ENCODE measurements around the gene B4GALT5.

Gene B4GALT5

DNA sequence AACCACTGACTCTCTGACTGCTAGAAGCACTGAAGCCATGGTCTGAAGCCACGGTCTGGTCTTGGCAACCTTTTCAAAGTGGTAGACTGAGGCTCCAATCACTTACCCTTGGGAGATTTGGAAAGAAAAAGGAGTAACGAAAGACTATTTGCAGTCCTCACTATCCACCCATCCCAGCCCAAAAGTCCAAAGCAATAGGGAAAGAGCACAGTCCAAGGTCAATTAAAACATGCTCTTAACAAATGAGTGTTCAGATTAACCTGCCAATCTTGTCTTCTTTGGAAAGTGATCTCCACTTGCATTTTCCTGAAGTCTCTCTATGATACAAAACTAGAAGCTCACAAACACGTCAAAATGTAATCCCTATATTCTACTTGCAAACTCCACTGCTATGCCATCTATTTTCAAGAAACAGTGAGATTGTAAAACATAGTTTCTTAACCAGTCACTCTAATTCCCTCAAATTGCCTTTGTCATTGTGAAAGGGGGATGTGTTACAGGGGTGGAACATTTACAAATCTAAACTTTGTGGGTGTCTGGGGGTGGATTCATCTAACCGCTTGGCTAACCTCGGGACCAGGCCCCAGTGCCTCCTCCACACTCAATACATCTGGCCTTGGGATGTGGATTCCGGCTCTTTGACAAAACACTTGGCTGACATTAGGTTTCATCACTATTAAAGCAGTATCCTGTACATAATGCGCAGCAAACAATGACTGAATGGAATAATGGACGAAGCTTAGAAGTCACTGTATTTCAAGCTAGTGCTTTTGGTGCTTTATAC, 56.4 kb downstream of the B4GALT5 start:
- DNase-seq (ENCODE audit: low read depth) = no peak

DNA sequence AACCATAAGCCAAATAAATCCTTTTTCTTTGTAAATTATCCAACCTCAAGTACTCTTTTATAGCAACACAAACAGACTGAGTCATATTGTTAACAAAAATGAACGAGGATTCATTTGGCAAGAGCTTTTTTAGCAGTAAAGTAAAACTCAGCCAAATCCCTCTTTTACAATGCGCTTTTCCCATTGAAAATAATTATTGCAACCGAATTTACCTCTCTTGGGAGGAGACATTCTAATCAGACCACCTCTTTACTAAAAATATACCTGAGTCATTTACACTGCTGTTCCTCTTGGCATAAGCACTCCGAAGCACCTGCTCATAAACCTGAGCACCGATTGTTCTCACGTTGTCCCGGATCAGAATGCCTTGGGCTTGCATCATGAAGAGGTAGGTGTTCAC, 57.4 kb downstream of the B4GALT5 start:
- DNase-seq (ENCODE audit: low read depth) = no peak

- DNase-seq (ENCODE audit: low read depth) = no peak
These were observed 59.7 kb downstream of the B4GALT5 start for GRCh38 chr20:49653925-49654434.

DNA sequence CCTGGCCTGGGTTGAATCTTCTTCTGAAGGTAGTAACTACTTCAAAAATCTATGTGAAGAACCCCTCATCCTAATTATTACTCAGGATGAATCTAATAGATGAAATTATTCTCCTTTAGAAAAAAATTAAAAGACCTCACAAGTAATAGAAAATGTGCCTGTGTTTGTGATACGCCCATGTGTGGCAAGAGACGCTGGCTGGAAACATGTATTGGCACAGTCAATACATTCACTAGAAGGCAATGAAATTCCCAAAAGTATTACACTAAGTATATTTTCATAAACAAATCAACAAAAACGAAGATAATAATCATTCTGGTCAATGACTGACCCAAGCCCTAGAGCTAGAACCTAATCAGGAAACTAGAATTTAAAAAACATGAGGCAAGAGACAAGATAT, 64.0 kb downstream of the B4GALT5 start:
- no peak for DNase-seq (ENCODE audit: low read depth)

DNA sequence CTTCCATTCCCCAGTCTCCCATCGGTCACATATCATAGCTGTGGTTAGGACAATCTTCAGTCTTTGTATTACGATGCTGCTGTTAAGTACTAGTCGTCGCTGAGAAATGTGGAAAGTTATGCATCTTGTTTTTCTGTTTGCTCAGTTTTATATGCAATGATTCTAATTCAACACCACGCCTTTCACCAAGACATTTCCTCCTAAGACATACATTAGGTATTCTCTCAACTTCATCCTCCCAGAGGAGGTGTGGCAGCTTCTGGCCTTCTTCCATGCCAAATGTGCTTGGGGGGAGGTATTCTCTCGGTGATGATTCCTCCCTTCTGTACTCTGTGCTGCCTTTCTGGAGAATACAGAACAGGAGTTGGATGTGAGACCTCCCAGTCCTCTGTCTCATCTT, 66.1 kb downstream of the B4GALT5 start:
- DNase-seq (ENCODE audit: low read depth) = no peak

- no peak for DNase-seq (ENCODE audit: low read depth)
These were observed 67.2 kb downstream of the B4GALT5 start for GRCh38 chr20:49646528-49646927.

- DNase-seq (ENCODE audit: low read depth) = no peak
These were observed 67.6 kb downstream of the B4GALT5 start for GRCh38 chr20:49646126-49646525.

DNA sequence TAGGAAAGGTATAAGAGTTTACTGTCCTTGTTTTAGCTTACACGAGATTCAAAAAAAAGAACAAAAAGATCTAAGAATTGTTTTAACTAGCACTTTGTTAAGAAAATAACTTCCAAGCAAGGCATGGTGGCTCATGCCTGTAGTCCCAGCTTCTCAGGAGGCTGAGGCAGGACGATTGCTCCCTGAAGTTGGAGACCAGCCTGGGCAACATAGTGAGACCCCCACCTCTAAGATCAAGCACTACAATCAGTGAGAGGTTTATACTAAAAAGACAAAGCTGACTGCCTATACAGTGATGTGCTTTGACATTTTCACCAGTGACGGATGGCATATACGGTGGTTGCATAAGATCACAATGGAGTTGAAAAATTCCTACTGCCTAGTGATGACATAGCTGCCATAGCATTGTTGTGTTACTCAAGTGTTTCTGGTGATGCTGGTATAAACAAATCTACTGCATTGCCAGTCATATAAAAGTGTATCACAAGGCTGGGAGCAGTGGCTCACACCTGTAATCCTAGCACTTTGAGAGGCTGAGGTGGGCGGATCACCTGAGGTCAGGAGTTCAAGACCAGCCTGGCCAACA, 68.6 kb downstream of the B4GALT5 start:
- DNase-seq (ENCODE audit: low read depth) = no peak

DNA sequence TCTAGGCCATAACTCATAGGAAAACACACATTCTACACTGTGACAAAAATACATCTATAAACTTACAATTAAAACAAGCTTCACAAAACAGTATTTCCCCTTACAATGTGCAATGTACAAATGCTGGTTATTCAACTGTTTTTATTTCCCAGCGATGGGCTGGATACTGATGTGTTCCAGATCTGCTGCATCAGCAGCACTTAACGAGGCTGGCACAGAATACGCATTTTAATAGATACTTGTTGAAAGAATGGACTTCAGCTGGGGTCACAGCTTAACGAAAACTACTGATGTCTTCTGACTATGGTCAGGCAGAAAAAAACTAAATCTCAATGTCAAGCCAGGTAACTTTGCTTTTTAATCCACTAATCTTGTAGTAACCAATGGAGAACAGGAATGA, 70.9 kb downstream of the B4GALT5 start:
- no peak for DNase-seq (ENCODE audit: low read depth)

GRCh38 chr20:49641683-49642656, 71.7 kb downstream of the B4GALT5 start:
- DNase-seq (ENCODE audit: low read depth) = no peak

DNA sequence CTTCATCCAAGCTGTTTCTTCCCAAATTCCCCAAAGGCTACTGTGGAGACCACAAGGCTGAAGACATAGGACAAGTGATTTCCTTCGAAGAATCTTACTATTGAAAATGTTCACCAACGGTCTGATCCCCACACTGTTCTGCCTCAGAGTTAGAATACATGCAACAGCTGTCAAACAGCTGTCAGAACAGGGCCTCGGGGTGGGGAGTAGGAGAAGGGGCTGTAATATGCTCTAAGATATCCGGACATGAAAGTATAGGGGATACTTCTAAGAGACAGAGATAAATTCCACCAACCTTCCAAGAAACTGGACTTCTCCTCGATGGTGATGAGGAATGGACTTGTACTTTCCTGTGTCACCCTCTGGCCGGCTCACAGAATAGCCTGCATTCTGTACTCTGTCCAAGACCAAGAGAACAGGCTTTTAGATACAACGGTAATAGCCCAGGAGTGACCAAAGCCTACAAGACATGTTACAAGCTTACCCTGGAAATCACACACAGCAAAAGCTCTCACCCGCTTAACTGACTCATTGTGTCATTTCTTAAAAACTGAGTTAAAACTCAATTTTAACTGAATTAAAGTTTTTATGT, 76.5 kb downstream of the B4GALT5 start:
- DNase-seq (ENCODE audit: low read depth) = no peak

- no peak for DNase-seq (ENCODE audit: low read depth)
These were observed 77.2 kb downstream of the B4GALT5 start for GRCh38 chr20:49636447-49636846.

- no peak for DNase-seq (ENCODE audit: low read depth)
These were observed 77.8 kb downstream of the B4GALT5 start for GRCh38 chr20:49635866-49636265.

DNA sequence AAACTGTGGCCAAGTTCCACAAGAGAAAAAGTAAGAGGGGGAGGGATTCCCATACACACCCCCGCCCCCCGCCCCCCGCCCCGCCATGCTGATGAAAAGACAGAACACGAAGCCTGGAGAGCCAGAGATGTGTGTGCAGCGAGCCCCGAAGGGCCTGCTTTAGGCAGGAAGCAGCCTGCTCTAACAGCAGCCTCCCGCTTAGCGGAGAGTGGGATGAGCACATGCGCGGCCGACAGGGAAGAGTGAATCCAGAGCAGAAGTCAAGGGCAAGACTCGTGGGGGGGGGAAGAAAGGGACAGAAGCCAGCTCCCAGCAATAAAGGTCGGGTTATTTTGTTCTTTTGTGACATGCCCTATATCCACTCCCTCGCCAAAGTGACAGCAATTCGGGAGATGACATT, 78.5 kb downstream of the B4GALT5 start:
- no peak for DNase-seq (ENCODE audit: low read depth)

DNA sequence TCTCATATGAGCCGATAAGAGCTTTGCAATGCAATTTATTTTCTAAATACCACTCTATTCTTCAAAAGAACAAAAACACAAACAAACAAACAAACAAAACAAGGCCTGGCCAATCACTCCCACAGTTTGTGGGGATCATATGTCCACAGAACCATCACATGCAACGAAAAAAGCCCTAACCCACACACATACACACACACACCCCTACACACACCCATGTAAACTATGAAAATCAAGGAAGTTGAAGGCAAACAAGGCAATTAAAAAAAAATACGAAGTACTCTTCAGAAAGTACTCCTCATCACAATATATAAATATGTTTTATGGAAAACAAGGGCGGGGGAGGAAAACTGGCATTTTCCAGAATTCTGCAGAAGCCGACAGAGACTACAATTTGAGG, 79.6 kb downstream of the B4GALT5 start:
- no peak for DNase-seq (ENCODE audit: low read depth)

GRCh38 chr20:49633643-49634042, 80.0 kb downstream of the B4GALT5 start:
- DNase-seq (ENCODE audit: low read depth) = no peak

- DNase-seq (ENCODE audit: low read depth) = no peak
These were observed 80.7 kb downstream of the B4GALT5 start for GRCh38 chr20:49633023-49633422.

- no peak for DNase-seq (ENCODE audit: low read depth)
These were observed 81.7 kb downstream of the B4GALT5 start for GRCh38 chr20:49631856-49632418.

DNA sequence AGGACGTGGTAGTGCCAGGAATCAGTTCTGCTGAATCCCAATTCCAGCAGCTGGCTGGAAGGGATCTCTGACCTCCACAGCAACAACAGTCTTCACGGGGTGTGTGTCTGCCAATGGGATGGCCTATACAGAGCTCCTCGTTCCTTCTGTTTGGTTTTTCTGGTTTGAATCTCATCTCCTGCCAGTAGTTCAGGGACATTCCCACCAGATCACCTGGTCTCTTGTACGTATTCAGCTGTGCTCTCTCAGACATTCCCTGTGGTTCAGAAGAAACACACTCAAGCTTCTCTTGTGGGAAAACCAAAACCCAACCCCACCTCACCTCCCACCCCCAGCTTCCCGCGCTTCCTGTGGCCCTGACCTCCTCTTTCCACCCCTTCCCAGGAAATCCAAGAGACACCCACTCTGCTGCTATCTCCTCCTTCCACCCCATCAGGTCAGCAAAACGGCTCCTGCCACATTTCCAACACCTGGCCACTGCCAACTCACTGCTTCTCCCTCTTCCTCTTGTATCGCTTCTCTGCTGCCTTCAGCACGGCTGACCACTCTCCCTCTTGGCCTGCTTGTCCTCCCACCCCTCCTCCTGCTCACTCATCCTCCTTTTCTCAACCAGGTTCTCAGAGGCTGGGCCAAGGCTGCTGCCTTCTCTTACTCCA, 82.5 kb downstream of the B4GALT5 start:
- no peak for DNase-seq (ENCODE audit: low read depth)

GRCh38 chr20:49630396-49630951, 83.2 kb downstream of the B4GALT5 start:
- DNase-seq (ENCODE audit: low read depth) = no peak

DNA sequence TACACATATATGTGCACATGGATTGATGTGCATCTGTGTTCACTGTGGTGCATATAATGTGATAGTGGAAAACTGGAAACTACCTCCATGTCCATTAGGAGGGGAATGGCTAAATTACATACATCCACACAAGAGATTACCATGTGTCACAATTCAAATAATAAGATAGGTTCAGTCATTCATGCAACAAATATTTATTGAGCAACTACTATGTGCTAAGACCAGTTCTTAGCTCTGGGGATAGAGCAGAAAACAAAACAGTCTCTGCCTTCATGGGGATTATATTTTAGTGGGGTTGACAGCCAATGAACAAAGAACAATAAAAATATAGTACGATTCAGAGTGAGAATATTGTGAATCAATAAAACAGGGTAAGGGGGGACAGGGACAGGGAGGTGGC, 84.1 kb downstream of the B4GALT5 start:
- DNase-seq (ENCODE audit: low read depth) = no peak

Data from T-helper 22 cell (primary cell).